Activated CD4-positive, alpha-beta T cell treated with anti-CD3 and anti-CD28 coated beads for 4 hours (primary cell): Measurements from ENCODE around the gene SLC30A2.
"Not testable (repeated sequence)": the region's sequence is repeated elsewhere in the genome, so short reads cannot be mapped to it uniquely, and the experiment has no call there.

Experiments used
- DNase-seq, 2 donors: peaks; one replicate each; pipeline ENCODE4 v3.0.0-alpha.2; 2020

Gene SLC30A2

GRCh38 chr1:26045722-26046245, at the start of gene SLC30A2:
SLC30A2 (minus strand) TSS chr1:26046118; CDS start chr1:26045896, 222 bp downstream.
- no peak for DNase-seq

- DNase-seq, result no peak
Observed at GRCh38 chr1:26094677-26095383, 48.9 kb upstream of the SLC30A2 start.

DNA sequence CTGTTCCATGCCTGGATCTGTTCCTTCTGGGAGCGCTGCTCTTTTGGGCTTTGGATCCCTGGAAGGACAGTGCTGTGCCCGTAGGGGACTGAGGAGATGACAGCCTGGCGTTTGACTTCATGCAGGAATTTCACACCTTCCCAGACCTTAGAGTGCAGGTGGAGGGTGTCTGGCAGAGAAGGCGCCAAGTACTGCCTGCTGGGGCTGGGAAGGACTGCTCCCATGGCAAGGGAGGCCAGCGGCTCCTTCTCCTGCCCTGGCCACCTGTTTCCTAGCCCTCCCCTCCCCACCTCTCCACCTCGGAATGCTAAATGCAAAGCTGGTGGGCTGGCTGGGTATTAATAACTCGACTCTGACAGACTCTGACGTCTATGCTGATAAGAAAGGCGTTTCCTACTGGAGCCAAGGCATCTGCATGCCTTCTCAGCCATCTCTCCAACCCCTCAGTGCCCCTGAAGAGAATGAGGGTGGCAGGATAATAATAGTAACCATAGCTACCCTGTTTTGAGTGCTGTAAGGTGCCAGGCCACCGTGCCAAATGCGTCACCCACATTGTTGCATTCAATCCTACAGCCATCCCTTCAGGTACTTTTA, 48.3 kb upstream of the SLC30A2 start:
- no peak for DNase-seq

DNA sequence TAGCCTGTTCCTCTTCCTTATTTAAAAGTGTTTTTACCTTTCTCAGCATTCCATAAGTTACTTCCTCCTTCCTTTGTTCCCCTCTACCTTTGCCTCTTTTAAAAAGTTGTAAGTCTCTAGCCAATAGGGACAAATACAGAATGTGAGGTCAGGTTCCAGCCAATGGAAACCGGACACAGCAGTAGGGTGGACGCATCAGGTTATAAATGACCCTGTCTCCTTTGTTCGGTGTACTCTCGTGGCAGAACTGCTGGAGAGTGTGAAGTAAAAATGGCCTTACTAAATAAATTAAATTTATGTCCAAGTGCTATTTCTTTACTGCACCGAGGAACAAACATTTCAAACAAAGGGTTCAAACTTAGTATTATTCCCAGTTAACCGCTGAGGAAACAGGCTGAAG, 47.7 kb upstream of the SLC30A2 start:
- DNase-seq, result not testable (repeated sequence)

- DNase-seq, result no peak
Observed at GRCh38 chr1:26092422-26092821, 46.5 kb upstream of the SLC30A2 start.

GRCh38 chr1:26090893-26091292, 45.0 kb upstream of the SLC30A2 start:
- no peak for DNase-seq

- DNase-seq, result no peak
Observed at GRCh38 chr1:26089125-26089524, 43.2 kb upstream of the SLC30A2 start.

DNA sequence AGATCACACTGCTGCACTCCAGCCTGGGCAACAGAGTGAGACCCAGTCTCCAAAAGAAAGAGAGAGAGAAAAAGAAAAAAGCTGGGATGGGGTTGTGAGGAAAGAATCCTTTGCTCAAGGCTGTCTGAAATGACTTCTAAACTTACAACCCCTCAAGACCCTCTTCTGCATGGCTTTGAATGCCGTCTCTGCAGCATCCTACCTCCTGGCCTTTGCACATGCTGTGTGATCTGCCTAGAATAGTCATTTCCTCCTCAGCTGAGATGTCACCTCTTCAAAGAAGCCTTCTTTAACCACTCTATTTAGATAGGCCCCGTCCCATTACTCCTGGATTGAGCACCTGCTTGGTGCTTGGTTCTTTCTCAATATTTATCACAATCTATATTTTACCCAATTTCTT, 38.9 kb upstream of the SLC30A2 start:
- no peak for DNase-seq

GRCh38 chr1:26084091-26084561, 38.2 kb upstream of the SLC30A2 start:
- DNase-seq, result no peak

DNA sequence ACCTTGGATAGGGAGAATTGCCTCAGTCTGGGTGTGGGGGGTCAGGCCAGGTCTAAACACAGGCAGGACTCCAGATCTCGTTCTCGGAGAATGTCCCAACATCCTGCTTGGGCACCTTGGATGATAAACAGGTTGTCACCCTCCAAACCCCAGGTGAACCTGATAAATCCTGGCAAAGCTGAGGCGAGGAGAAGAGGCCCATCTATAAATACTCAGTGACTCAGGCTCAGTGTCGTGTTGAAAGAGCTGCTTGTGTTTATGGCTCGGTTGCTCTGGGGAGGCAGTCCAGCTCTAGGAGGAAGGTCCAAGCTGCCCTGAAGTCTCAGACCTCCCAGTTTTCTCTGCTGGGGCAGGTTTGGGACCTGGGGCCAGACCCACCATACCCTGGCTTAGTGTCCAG, 37.3 kb upstream of the SLC30A2 start:
- no peak for DNase-seq

DNA sequence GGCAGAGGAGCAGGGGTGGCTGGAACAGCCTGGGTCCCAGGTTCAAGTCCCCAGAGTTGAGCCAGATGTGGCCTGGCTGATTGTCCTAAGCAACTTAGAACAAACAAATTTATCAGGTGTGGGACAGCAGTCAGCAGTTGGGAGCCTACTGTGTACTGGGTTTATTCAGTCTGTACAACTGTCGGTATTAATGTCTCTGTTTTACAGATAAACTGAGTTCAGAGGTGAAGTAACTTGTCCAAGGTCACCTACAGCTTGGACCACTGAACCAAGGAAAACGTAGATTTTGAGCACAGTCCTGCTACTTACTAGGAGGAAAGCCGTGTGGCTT, 36.1 kb upstream of the SLC30A2 start:
- DNase-seq, result no peak

DNA sequence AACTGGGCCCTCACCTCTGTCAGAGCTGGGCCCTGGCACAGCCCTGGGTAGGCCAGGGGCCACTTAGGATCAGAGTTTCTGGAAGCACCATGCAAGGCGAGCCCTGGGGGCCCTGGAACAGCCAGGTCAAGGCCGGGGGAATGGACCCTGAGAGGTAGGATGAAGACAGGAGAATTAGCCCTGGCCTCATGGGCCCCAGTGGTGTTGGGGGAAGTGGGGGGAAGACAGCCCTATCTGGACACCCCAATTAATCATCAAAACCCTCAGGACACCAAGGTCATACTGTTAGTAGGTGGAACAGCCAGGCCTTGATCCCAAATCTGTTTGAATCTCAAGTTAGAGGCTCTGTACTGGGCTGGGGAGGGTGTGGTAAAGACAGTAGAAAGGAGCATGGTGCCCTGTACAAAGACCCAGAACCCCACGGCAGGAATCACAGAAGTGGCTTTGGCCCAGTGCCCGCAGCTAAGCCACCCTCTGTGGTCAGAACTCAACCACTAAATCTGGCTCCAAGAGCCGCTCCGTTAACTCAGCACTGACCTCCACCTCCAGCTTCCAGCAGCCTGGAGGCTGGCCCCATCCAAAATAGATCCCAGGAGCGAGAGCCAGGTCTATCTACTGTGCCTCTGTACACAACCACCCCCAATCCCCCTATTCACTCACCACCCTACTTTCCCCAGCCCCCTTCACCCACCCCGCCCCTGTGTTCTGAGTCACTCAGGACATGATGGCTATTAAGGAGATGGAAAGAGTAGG, 35.5 kb upstream of the SLC30A2 start:
- no peak for DNase-seq

DNA sequence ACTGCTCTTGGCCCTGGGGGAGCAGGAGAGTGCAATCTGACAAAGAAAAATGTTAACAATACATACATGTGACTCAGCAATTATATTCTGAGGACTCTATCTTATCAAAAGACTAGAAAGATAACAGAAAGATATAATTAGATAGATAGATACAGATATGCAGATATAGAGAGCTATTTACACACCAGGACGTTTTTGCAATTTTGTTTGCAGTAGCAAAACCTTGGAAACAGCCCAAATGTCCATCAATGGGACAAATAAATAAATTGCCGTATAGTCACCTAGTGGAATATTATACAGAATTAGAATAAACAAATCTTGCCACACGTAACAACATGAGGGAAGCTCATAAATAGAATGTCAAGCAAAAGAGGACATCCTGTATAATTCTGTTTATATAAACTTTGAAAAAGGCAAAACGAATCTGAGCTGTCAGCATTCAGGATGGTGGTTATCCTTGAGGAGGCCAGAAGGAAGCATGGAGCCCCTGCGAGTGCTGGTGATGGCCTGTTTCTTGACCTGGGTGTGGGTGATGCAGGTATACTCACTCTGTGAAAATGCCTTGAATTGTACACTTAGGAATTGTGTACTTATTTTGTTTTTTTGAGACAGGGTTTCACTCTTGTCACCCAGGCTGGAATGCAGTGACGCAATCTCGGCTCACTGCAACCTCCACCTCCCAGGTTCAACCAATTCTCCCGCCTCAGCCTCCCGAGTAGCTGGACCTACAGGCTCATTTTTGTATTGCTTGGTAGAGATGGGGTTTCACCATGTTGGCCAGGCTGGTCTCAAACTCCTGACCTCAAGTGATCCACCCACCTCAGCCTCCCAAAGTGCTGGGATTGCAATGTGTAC, 34.3 kb upstream of the SLC30A2 start:
- DNase-seq, result no peak

DNA sequence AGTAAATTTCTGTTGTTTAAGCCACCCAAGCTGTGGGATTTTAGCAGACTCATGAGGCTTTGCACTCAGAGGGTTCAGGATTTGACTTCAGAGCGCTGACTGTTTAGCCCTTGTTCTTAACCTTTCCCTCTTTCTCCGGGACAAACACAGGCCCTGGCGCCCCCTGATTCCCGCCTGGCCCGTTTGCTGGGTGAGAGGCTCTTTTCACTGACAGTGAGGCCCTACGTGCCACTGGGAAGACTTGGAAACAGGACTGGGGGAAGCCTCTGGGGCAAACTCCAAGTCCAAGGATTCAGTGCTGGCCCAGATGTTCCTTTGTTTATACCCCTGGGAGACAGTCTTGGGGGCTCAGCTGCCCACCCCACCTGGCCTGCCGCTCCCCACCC, 33.3 kb upstream of the SLC30A2 start:
- DNase-seq, result no peak

DNA sequence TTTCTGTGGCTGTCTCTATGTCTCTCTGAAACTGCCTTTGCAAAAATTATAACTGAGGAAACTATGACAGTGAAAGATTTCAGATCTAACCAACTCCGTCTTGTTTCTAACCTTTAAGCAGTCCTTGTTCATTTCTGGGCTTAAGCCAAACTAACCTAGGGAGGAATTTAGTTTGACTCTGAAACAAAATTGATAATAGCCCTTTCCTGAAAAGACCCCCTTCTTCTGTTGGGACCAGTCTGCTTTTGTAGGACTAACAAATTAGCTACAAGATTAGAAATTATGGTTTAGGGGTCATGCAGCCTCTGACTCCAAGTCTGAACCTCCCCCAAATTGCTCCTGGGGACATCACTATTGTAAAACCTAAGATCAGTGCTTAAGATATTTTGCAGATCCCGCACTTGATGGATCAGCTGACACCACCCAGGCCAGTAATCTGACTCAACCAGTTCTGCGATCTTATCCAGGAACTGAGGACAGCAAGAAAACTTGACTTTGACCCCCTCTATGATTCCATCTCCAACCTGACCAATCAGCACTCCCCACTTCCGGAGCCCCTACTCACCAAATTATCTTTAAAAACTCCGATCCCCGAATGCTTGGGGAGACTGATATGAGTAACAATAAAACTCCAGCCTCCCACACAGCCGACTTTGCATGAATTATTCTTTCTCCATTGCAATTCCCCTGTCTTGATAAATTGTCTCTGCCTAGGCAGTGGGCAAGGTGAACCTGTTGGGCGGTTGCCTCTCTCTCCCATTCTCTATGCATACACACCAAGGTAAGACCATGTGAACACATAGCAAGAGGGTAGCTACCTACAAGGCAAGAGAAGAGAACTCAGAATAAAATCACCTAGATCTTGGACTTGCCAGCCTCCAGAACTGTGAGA, 32.6 kb upstream of the SLC30A2 start:
- DNase-seq, result no peak

DNA sequence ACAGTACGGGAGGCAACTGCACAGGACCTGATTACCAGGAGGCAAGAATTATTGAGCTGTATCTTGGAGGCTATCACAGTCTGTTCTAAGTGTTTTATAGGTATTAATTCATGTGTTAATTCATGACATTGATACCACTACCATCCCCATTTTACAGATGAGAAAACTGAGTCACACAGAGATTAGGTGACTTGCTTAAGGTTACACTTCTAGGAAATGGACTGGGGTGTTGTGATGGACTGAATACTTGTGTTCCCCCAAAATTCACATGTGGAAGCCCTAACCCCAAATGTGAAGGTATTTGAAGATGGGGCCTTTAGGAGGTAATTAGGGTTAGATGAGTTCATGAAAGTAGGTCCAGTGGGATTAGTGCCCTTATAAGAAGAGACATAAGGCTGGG, 31.6 kb upstream of the SLC30A2 start:
- no peak for DNase-seq

GRCh38 chr1:26075421-26076144, 29.7 kb upstream of the SLC30A2 start:
- no peak for DNase-seq

- no peak for DNase-seq
Observed at GRCh38 chr1:26072305-26072704, 26.4 kb upstream of the SLC30A2 start.

DNA sequence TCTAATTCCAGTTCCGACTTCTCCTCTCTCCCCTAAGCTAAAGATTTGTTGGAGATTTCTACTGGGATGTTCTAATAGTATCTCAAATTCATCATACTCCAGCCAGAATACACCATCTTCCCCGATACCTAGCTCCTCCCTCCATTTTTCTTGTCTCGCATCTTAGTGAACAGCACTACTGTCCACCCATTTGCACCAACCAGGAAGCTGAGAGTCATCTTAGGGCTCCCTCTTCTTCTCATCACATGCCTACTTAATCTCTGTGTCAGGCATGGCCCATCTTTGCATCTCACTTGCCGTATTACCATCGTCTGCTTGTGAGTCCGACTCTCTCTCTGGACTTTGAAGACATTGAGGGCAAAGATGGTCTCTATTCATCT, 25.0 kb upstream of the SLC30A2 start:
- DNase-seq, result no peak

DNA sequence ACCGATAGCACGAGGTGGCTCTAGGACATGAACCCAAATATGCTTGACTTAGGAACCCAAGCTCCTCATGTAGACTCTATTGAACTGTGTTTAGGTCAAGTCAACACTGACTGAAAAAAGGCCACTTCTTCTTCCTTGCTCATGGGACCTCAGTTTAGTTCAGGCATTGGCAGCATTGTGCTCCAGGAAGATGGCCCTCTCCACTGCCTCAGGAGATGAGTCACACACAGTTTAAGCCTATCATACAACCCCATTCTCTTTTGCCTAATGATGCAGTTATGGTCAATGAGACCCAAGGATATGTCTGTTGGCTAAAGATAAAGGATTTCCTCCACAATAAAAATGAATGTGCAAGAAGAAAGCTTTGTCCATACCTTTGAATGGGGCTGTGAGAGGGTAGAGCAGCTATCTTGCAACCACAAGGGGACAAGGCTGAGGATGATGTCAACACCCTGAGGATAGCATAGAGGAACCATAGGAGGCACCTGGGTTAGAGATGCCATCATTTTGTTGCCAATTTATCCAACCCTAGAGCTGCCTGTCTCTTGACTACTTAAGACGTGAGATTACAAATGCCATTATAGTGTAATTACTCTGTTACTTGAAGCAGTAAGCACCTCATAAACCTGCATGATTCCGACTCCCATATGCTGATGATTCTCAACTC, 24.5 kb upstream of the SLC30A2 start:
- no peak for DNase-seq

DNA sequence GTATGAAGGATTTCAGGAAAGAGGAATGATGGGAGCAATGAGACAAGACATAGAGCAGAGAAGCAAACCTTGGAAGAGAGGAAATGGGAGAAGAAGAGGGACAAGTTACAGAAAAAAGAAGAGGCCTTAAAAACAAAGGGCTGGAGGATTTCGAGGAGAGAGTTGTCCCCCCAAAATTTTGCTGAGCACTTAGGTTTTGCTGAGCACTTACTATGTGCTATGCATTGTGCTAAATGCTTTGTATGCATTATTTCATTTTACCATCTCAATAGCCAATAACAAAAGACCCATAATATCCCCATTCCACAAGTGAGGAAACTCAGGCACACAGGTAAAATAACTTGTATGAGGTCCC, 24.0 kb upstream of the SLC30A2 start:
- DNase-seq, result no peak
